Esophagus muscularis mucosa (tissue), 3 donors: ENCODE results near the gene EPHB1.

ENCODE experiments used
- POLR2A ChIP-seq: fragments of 450-650 bp; IDR thresholded peaks from one replicate; pipeline ENCODE4 v1.6.1; 2017; ENCODE audit warnings: antibody characterized with exemption, moderate library complexity, mild to moderate bottlenecking, low read depth
- TF ChIP-seq, protein P1 (sequence below), 3 experiments: fragments of 200-600 bp in 2 of 3; fragments of 450-650 bp in 1 of 3; sonication (generic) in 2 of 3; IDR thresholded peaks; one replicate each; pipeline ENCODE4 v1.5.1; 2017 to 2019; ENCODE audit warnings: antibody characterized with exemption in 3 of 3, mild to moderate bottlenecking in 2 of 3, moderate library complexity in 1 of 3

DNA sequence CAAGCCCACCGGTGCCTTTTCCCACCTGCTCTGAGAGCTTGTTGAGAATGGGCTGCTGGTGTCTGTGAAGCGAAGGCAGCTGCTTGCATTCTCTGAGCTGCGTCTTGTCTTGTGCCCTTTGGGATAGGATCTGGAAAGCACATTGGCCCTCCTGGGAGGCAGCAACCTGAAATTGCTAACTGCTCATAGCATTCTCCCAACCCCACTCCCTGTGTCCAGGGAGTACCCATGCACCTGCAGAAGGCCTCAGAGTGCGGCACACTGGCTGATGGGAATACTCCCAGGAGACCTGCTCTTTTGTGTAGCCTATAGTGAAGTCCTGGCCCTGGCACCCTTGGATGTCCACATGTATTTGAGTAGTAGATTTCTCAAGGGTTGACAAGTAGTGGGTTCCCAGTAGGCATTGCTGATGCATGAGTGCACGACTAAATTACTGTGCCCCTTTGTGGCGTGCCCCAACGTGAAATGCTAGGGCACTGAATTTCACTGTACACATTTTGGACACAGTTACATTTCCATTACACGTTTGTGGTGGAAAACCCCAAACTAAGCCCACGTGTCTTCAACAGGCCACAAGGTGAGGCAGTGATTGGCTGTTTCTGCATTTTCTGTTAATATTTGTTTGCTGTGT lies 3.7 kb downstream of the EPHB1 start:
- TF ChIP-seq, protein P1, sequence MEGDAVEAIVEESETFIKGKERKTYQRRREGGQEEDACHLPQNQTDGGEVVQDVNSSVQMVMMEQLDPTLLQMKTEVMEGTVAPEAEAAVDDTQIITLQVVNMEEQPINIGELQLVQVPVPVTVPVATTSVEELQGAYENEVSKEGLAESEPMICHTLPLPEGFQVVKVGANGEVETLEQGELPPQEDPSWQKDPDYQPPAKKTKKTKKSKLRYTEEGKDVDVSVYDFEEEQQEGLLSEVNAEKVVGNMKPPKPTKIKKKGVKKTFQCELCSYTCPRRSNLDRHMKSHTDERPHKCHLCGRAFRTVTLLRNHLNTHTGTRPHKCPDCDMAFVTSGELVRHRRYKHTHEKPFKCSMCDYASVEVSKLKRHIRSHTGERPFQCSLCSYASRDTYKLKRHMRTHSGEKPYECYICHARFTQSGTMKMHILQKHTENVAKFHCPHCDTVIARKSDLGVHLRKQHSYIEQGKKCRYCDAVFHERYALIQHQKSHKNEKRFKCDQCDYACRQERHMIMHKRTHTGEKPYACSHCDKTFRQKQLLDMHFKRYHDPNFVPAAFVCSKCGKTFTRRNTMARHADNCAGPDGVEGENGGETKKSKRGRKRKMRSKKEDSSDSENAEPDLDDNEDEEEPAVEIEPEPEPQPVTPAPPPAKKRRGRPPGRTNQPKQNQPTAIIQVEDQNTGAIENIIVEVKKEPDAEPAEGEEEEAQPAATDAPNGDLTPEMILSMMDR (IDR thresholded peaks at IDR 0.05) = no peak
- TF ChIP-seq POLR2A = no peak
